Measurements from ENCODE around the gene GATA1.

The GATA1 gene

DNA sequence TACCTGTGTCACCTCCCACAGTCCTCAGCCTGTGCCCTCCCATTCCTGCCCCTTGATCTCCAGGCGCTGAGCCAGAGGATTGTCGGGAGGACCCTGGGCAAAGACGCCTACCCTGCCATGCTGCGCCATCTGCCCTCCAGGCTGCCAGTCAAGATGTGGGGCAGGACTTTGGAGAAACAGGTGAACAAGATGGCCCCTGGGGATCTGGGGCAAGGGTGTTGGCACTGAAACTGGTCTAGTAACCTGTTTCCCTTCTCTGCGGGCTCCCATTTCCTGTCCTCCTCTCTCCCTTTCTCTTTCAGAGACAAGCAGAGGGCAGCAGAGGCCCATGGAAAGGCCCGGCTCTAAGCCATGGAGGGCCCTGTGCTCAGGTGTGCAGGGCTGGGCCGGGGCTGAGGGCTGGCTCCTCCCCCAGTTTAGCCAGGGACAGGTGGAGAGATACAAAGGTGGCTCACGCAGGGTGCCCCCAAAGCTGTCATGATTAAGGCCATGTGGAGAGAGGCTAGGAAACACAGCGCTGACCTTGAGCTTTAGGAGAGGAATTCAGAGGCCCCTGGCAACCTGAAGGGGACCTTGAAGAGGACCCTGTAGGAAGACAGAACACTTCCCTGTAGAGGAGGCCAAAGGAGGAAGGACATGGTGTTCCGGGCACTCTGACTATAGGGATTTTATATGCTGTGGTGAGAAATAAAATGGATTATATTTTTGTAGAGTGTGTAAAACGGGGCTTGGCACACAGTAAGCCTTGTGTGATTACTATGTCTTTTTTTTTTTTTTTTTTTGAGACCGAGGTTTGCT, 24.5 kb upstream of the GATA1 start, which contains the start of gene GLOD5:
GLOD5 (plus strand) TSS at position 74 of the 798 bp plus-strand sequence; CDS start at position 118, 44 bp downstream.
- no peaks in the 10 kb centered on the region for H3K27me3 ChIP-seq (ENCODE audit: control insufficient read depth, insufficient read depth, low read length)
- no peak within 1 kb of the TSS for H3K9ac ChIP-seq (ENCODE audit: low read depth, low read length)
- H3K36me3 ChIP-seq (ENCODE audit: control insufficient read depth, insufficient read depth, low read length) = no peaks in the 10 kb centered on the region
- H3K9me3 ChIP-seq (ENCODE audit: control insufficient read depth, insufficient read depth, low read length) = no peaks in the 10 kb centered on the region
- H3K4me1 ChIP-seq (ENCODE audit: control insufficient read depth, insufficient read depth, low read length) = no peaks in the 10 kb centered on the region
- H3K4me3 ChIP-seq (ENCODE audit: low read depth, low read length) = no peak within 1 kb of the TSS

DNA sequence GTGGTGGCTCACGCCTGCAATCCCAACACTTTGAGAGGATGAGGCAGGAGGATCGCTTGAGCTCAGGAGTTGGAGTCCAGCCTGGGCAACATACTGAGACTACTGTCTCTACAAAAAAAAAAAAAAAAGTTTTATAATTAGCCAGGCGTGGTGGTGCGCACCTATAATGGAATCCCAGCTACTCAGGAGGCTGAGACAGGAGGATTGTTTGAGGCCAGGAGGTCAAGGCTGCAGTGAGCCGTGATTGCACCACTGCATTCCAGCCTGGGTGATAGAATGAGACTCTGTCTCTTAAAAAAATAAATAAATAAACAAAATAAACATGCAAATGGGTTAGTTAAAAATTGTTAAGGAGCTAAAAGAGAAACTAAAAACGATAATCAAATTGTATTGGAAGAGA, 17.2 kb upstream of the GATA1 start:
- Histone ChIP-seq H3K27me3 (ENCODE audit: control insufficient read depth, insufficient read depth, low read length) (no peaks in the 10 kb centered on the region), H3K9me3 (ENCODE audit: control insufficient read depth, insufficient read depth, low read length) (no peaks in the 10 kb centered on the region), H3K36me3 (ENCODE audit: control insufficient read depth, insufficient read depth, low read length) (no peaks in the 10 kb centered on the region), H3K4me3 (ENCODE audit: low read depth, low read length) (no peak overlapping the region), H3K9ac (ENCODE audit: low read depth, low read length) (no peak overlapping the region), H3K4me1 (ENCODE audit: control insufficient read depth, insufficient read depth, low read length) (no peaks in the 10 kb centered on the region)

DNA sequence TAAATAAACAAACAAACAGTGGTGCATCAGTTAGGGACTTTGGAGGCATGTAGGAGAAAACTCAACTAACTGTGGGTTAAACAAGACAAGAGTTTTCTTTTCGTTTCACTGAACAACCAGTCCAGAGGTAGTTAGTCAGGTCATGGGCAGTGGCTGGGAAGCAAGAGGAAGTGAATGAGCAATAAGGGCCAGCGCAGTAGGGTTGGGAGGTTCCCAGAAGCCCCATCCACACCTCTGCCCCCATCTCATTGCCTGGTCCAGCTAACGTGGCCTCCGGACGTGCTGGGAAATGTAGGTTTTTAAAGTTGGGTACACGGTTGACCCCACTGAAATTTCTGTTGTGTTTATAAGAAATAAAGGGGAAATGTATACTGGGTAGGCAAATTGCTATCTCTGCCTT, 16.1 kb upstream of the GATA1 start:
- Histone ChIP-seq H3K36me3 (ENCODE audit: control insufficient read depth, insufficient read depth, low read length) (no peaks in the 10 kb centered on the region), H3K27me3 (ENCODE audit: control insufficient read depth, insufficient read depth, low read length) (no peaks in the 10 kb centered on the region), H3K9me3 (ENCODE audit: control insufficient read depth, insufficient read depth, low read length) (no peaks in the 10 kb centered on the region), H3K4me3 (ENCODE audit: low read depth, low read length) (no peak overlapping the region), H3K4me1 (ENCODE audit: control insufficient read depth, insufficient read depth, low read length) (no peaks in the 10 kb centered on the region), H3K9ac (ENCODE audit: low read depth, low read length) (no peak overlapping the region)

DNA sequence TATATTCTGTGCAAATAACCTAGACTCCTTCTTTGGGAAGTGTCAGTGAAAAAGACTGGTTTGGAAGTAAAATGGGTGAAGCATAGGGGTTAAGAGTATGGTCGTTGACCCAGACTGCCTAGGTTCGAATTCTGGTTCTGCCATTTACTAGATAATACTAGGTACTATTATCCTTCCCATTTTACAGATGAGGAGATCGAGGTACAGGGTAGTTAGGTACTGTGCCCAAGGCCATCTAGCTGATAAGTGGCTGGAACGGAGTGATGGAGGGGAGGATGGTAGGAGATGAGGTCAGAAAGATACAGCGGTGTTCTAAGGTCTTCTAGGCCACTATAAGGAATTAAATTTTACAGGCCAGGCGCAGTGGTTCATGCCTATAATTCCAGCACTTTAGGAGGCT, 13.8 kb upstream of the GATA1 start:
- Histone ChIP-seq H3K36me3 (ENCODE audit: control insufficient read depth, insufficient read depth, low read length) (no peaks in the 10 kb centered on the region), H3K9ac (ENCODE audit: low read depth, low read length) (no peak overlapping the region), H3K27me3 (ENCODE audit: control insufficient read depth, insufficient read depth, low read length) (no peaks in the 10 kb centered on the region), H3K4me3 (ENCODE audit: low read depth, low read length) (no peak overlapping the region), H3K4me1 (ENCODE audit: control insufficient read depth, insufficient read depth, low read length) (no peaks in the 10 kb centered on the region), H3K9me3 (ENCODE audit: control insufficient read depth, insufficient read depth, low read length) (no peaks in the 10 kb centered on the region)

DNA sequence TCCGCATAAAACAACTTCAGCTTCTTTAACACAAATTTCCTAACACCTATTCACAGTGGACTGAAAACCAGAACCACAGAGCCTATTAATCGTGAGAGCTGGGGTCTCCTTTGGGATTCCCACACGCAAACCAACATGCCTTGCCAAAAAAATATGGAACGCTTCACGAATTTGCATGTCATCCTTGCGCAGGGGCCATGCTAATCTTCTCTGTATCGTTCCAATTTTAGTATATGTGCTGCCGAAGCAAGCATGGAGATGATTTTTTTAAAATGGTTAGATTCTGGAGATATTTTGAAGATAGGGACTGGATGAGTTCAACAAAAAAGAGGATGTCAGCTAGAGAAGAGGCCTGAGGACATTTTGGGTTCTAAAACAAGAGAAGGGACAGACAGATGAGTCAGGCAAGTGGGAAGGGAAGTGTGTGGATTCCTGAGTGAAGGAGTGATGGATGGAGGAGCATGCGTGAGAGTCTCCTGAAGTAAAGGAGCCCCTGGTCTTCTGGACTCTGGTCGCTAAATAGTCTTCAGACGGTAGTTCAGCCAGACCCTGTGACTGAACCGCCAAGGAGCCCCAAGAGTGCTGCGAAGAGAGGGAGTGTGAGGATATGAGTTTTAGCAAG, 9.5 kb upstream of the GATA1 start:
- H3K36me3 ChIP-seq (ENCODE audit: control insufficient read depth, insufficient read depth, low read length) = no peaks in the 10 kb centered on the region
- H3K4me3 ChIP-seq (ENCODE audit: low read depth, low read length) = no peak overlapping the region
- H3K9ac ChIP-seq (ENCODE audit: low read depth, low read length) = no peak overlapping the region
- H3K4me1 ChIP-seq (ENCODE audit: control insufficient read depth, insufficient read depth, low read length) = no peaks in the 10 kb centered on the region
- H3K27me3 ChIP-seq (ENCODE audit: control insufficient read depth, insufficient read depth, low read length) = no peaks in the 10 kb centered on the region
- H3K9me3 ChIP-seq (ENCODE audit: control insufficient read depth, insufficient read depth, low read length) = no peaks in the 10 kb centered on the region

DNA sequence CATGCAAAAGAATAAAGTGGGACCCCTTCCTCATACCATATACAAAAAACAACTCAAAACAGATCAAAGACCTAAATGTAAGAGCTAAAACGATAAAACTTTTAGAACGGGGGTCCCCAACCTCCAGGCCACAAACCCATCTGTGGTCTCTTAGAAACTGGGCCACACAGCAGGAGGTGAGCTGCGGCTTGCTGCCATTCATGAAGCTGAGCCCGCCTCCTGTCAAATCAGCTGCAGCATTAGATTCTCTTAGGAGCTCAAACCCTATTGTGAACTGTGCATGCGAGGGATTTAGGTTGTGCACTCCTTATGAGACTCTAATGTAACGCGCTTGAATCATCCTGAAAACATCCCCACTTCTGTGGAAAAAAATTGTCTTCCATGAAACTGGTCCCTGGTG, 7.0 kb upstream of the GATA1 start:
- Histone ChIP-seq H3K9me3 (ENCODE audit: control insufficient read depth, insufficient read depth, low read length) (no peaks in the 10 kb centered on the region), H3K36me3 (ENCODE audit: control insufficient read depth, insufficient read depth, low read length) (no peaks in the 10 kb centered on the region), H3K9ac (ENCODE audit: low read depth, low read length) (no peak overlapping the region), H3K4me1 (ENCODE audit: control insufficient read depth, insufficient read depth, low read length) (no peaks in the 10 kb centered on the region), H3K27me3 (ENCODE audit: control insufficient read depth, insufficient read depth, low read length) (no peaks in the 10 kb centered on the region), H3K4me3 (ENCODE audit: low read depth, low read length) (no peak overlapping the region)

DNA sequence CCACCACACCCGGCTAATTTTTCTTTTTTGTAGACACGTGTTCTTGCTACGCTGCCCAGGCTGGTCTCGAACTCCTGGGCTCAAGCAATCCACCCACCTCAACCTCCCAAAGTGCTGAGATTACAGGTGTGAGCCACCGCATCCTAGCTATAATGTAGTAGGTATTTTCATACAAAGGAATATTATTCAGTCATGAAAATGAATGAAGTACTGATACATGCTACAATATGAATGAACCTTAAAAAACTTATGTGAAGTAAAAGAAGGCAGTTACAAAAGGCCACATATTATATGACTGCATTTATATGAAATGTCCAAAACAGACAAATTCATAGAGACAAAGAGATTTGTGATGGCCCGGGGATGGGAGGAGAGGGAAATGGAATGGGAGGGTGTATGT, 4.7 kb upstream of the GATA1 start:
- Histone ChIP-seq H3K9ac (ENCODE audit: low read depth, low read length) (no peak overlapping the region), H3K27me3 (ENCODE audit: control insufficient read depth, insufficient read depth, low read length) (no peaks in the 10 kb centered on the region), H3K4me1 (ENCODE audit: control insufficient read depth, insufficient read depth, low read length) (no peaks in the 10 kb centered on the region), H3K4me3 (ENCODE audit: low read depth, low read length) (no peak overlapping the region), H3K36me3 (ENCODE audit: control insufficient read depth, insufficient read depth, low read length) (no peaks in the 10 kb centered on the region), H3K9me3 (ENCODE audit: control insufficient read depth, insufficient read depth, low read length) (no peaks in the 10 kb centered on the region)

DNA sequence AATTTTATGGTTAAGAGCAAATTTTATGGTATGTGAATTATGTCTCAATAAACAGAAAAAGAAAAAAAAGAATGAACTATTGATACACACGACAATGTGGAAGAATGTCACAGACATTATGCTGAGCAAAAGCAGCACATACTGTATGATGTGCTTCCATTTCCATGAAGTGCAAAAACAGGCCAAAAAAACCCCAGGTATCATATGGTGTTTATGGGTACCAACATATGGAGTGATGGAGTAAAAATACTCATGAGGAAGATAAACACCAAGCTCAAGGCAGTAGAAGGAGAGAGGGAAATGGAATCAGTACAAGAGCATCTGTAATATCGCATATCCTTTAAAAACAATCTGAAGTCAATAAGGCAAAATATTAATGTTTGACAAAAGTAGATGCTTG, 4.2 kb upstream of the GATA1 start:
- no peaks in the 10 kb centered on the region for H3K27me3 ChIP-seq (ENCODE audit: control insufficient read depth, insufficient read depth, low read length)

DNA sequence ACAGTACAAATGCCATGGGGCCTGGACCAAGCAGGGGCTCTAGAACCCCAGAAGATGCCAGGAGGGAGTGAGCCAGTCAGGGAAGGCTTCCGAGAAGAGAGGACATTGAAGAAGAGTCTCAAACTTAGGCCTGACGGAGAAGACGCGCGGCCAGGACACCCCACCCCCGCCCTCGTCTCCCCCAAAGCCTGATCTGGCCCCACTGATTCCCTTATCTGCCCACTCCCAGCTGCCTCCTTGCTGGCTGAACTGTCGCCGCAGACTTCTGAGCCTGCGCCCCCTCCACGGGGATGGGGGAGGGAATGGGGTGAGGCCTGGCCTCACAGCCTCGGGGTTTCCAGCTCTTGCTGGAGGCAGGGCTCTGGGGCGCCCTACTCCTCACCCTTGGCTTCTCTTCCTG, 3.6 kb upstream of the GATA1 start:
- H3K9me3 ChIP-seq (ENCODE audit: control insufficient read depth, insufficient read depth, low read length) = no peaks in the 10 kb centered on the region
- H3K9ac ChIP-seq (ENCODE audit: low read depth, low read length) = no peak overlapping the region
- H3K27me3 ChIP-seq (ENCODE audit: control insufficient read depth, insufficient read depth, low read length) = no peaks in the 10 kb centered on the region
- H3K4me3 ChIP-seq (ENCODE audit: low read depth, low read length) = no peak overlapping the region
- no peaks in the 10 kb centered on the region for H3K4me1 ChIP-seq (ENCODE audit: control insufficient read depth, insufficient read depth, low read length)
- no peaks in the 10 kb centered on the region for H3K36me3 ChIP-seq (ENCODE audit: control insufficient read depth, insufficient read depth, low read length)

More for the DNA sequence above, 4.2 kb upstream of the GATA1 start:
- no peaks in the 10 kb centered on the region for H3K4me1 ChIP-seq (ENCODE audit: control insufficient read depth, insufficient read depth, low read length)
- H3K4me3 ChIP-seq (ENCODE audit: low read depth, low read length) = no peak overlapping the region
- H3K9me3 ChIP-seq (ENCODE audit: control insufficient read depth, insufficient read depth, low read length) = no peaks in the 10 kb centered on the region
- H3K9ac ChIP-seq (ENCODE audit: low read depth, low read length) = no peak overlapping the region
- no peaks in the 10 kb centered on the region for H3K36me3 ChIP-seq (ENCODE audit: control insufficient read depth, insufficient read depth, low read length)

DNA sequence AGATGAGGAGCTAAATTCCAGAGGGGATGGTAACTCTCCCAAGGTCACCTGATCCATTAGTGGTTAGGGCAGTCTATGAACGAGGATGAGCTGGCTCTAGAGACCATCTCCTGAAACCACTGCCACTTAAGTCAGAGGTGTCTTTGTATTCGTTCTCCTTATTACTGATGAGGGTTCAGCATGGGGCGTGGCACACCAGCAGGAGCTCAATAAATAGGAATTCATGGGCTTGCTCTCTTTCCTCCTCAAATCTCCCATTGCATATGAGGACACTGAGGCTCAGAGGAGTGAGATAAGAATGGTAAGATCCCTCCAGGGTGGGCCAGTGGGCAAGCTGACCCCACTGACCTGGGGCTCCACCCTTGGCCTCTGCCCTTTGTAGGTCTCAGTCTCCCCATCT, 1.7 kb upstream of the GATA1 start:
- Histone ChIP-seq H3K36me3 (ENCODE audit: control insufficient read depth, insufficient read depth, low read length) (no peaks in the 10 kb centered on the region), H3K4me3 (ENCODE audit: low read depth, low read length) (no peak overlapping the region)

DNA sequence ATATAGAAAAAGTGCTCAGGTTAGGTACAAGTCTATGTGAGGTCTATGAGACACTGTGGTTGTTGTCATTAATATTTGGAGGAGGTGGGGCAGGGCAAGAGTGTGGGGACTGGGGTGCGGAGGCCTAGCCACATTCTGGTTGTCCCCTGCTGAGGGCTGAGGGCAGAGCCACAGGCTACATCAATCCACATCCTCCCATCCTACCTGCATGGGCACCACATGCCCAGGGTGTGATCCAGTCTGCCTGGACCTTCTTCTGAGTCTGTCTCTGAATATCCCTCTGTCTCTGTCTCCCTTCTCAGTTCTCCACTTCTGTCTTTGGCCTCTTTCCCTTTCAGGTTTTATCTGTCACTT, 1.2 kb upstream of the GATA1 start:
- Histone ChIP-seq H3K27me3 (ENCODE audit: control insufficient read depth, insufficient read depth, low read length) (no peaks in the 10 kb centered on the region), H3K9me3 (ENCODE audit: control insufficient read depth, insufficient read depth, low read length) (no peaks in the 10 kb centered on the region), H3K36me3 (ENCODE audit: control insufficient read depth, insufficient read depth, low read length) (no peaks in the 10 kb centered on the region), H3K9ac (ENCODE audit: low read depth, low read length) (no peak overlapping the region), H3K4me3 (ENCODE audit: low read depth, low read length) (no peak overlapping the region), H3K4me1 (ENCODE audit: control insufficient read depth, insufficient read depth, low read length) (no peaks in the 10 kb centered on the region)

More for the DNA sequence above, 1.7 kb upstream of the GATA1 start:
- Histone ChIP-seq H3K4me1 (ENCODE audit: control insufficient read depth, insufficient read depth, low read length) (no peaks in the 10 kb centered on the region), H3K9me3 (ENCODE audit: control insufficient read depth, insufficient read depth, low read length) (no peaks in the 10 kb centered on the region), H3K9ac (ENCODE audit: low read depth, low read length) (no peak overlapping the region), H3K27me3 (ENCODE audit: control insufficient read depth, insufficient read depth, low read length) (no peaks in the 10 kb centered on the region)

DNA sequence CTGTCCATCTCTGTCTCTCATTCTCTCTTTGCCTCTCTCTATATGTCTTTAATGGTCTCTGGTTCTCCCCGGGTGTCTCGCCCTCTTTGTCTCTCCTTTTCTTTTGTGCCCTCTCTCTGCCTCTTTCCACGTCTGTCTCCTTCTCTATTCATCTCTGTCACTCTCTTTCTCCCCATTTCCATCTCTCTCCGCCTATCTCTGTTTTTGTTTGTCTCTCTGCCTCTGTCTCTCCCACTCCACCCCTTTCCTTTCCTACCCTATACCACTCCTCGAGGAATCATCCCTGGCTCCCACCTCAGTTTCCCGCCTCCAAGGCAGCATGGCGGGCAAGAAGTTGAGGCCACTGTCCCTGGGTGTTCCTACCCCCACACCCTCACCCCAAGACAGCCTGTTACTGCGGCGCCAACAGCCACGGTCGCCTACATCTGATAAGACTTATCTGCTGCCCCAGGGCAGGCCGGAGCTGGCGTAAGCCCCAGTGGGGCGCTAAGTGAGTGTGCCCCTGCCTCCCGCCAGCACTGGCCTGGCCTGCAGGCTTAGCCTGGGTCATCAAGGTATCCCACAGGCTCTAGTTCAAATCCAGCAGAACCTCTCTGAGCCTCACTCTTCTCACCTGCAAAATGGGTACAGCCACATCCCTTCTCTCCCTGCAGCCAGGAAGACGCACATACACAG, 713 bp upstream of the GATA1 start:
- Histone ChIP-seq H3K9me3 (ENCODE audit: control insufficient read depth, insufficient read depth, low read length) (no peaks in the 10 kb centered on the region), H3K27me3 (ENCODE audit: control insufficient read depth, insufficient read depth, low read length) (no peaks in the 10 kb centered on the region), H3K36me3 (ENCODE audit: control insufficient read depth, insufficient read depth, low read length) (no peaks in the 10 kb centered on the region), H3K4me1 (ENCODE audit: control insufficient read depth, insufficient read depth, low read length) (no peaks in the 10 kb centered on the region), H3K4me3 (ENCODE audit: low read depth, low read length) (no peak overlapping the region), H3K9ac (ENCODE audit: low read depth, low read length) (no peak overlapping the region)
